Amniotic epithelial cell (primary cell): Measurements from ENCODE around the gene SLC39A8.
"Not testable (repeated sequence)": the region's sequence is repeated elsewhere in the genome, so short reads cannot be mapped to it uniquely, and the experiment has no call there.

Experiments used
- DNase-seq: peaks from one replicate; pipeline ENCODE4 v3.0.0-alpha.2; 2010; ENCODE audit warnings: low read depth

SLC39A8 gene

DNA sequence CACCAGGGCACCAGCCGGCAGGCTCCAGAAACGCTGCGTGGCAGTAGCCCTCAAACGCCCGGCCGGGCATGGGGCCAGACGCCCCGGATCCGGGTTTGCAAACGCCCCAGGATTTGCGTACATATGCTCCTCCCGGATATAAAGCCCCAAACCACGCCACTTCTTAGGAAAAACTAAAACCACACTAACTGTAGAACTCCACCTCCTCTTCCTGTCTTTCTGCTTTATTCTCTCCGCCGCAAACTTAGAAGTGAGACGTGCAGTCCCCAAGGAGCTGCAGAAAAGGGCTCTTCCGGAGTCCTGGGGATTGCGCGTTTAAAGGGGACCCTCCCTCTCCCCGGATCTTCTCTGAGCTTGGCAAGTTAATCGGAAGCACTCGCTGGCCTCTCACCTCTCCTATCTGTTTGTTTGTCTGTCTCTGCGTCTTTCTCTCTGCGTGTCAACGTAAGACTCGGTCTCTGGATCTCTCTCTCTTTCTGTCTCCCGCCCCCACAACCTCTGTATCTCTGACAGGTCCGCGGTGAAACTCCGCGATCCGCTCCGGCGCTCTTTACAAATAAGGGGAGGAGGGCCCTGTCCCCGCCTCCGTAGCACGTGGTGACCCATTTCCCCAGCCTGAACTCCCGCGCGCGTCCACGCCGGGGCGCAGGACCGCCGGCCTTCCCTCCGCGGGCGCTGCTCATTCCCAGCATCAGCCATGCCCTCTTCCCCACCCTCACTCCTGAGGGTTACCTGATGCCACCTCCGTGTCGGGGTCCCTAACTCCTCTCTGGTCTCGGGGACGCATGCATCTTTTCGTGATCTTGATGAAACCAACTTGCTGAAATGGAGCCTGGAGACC, at the start of gene SLC39A8:
Gene SLC39A8 (minus strand): TSS at position 529 of the 841 bp plus-strand sequence. CDS start 820 bp downstream, outside the sequence.
- peak; percentile 85 for DNase-seq

DNA sequence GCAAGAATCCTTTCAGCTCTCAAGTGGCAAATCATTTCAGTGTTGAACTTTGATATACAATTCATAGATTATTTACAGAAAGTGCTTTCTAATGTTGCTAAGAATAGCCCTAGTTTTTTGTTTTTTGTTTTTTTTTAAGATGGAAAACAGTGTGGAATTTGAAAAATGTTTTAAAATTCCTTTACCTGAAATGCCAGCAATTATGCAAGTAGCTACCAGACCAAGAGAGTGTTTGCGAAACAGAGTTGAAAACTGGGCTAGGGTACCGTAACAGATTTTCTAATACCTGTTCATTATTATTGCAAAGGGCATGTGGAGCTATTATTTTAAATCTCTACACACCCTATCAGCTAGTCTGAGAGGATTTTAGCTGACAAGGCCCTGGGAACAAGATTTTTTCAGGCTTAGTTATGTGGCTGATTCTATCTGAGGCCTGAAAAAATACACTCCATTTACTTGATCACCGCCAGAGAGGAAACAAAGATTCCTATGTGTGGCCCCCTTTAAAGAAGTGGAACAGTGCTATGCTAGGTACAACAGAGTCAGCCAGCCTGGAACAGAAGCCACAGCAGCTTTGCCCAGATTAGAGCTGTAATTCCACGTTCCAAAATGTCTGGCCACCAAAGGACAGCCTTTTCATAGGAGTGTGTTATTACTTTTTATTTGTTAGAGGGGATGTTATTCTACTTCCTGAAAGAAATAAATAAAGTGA, 46.9 kb upstream of the SLC39A8 start:
- DNase-seq, result no peak

DNA sequence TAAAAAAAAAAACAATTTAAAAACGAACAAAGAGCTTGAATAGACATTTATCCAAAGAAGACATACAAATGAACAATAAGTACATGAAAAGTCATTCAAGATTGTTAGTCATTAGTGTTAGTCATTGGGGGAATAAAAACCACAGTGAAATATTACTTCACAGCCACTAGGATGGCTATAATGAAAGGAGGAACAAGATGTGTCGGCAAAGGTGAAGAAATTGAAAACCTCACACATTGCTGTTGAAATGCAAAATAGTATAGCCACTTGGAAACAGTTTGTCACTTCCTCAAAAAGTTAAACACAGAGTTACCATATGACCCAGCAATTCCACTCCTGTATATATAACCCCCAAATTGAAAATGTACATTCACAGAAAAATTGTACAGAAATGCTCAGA, 45.2 kb upstream of the SLC39A8 start:
- peak; percentile 52 for DNase-seq

DNA sequence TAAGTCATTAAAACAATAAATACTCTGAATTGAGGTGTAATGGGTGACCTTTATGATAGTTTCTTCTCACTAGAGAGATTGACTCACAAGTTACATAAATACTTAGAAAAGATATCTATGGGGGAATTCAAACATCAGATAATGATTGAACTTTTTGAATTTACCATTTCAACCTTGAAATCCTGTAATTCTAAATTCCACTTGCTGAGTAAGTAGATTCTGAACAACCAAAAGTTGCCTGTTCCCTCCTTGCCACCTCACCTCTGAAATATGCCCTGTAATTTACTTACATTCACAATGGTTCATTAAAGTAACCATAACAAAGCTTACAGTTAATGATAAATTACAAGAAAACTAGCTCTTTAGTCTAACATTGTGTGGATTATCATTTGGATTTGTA, 43.3 kb upstream of the SLC39A8 start:
- no peak for DNase-seq

DNA sequence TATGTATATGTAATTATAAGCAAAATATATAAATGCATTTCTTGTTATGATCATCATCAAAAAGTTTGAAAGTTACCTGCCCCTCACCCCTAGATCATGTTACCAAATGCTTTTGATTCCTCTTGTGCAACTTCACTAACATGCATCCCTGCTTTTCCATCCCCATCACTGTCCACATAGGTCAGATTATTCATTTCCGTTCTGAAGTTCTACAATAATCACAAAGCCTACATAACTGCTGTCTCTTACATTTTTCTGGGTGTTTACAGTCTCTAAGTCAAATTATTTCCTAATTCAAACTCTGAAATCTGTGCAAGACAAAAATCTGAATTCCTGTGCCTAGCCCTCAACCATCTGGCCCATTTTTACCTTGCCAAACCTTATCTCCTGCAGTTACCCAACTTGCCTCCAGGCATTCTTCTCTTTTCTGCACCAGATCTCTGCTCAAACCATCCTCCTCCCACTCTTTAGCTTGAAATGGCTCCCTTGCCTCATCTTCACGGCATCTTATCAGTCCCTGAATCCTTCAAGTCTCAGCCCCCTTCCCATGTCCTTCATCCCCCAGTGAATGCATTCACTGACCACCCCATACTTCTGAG, 42.4 kb upstream of the SLC39A8 start:
- peak; percentile 29 for DNase-seq

DNA sequence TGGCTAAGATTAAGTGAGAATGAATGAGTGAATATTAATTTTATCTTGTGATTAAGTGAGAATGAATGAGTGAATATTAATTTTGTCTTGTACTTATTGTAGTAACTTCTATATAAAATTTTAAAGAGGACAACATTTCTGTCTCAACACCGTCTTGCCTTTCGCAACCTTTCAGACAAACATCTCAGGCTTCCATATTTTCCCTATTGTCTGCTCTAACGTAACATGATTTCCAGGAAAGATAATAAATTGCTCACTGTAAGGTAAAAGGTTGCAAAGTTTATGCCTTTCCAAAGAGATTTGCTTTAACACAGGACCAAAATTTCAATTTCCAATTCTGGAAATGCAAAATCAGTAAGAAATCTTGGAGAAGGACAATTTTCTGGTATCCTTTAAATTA, 41.7 kb upstream of the SLC39A8 start:
- no peak for DNase-seq

DNA sequence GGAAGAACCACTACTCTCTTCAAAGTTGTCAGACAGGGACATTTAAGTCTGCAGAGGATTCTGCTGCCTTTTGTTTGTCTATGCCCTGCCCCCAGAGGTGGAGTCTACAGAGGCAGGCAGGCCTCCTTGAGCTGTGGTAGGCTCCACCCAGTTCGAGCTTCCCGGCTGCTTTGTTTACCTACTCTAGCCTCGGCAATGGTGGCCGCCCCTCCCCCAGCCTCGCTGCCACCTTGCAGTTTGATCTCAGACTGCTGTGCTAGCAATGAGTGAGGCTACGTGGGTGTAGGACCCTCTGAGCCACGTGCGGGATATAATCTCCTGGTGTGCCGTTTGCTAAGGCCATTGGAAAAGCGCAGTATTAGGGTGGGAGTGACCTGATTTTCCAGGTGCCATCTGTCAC, 35.0 kb upstream of the SLC39A8 start:
- not testable (repeated sequence) for DNase-seq

DNA sequence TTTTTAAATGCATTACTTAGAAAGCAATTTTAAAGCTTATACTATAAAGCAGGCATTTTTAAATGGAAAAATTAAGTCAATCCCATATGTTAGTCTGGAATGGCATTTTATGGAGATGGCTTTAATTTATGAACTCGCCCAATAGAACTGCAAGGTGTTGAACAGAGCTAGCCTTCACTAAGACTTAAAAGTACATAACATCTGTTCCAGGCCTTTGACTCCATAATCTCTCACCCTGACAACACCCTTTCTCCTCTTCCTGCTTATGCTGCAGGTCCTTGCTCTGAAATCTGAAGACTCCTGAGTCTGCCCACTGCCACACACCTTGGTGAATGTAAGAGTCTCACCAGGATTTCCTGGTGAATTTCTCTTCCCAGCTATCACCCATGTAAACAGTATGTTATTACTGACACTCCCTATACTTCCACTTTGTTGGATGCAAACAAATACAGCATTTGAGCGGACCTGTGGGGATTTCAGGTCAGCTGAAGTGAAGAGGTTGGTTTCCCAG, 17.7 kb upstream of the SLC39A8 start:
- DNase-seq, result no peak

DNA sequence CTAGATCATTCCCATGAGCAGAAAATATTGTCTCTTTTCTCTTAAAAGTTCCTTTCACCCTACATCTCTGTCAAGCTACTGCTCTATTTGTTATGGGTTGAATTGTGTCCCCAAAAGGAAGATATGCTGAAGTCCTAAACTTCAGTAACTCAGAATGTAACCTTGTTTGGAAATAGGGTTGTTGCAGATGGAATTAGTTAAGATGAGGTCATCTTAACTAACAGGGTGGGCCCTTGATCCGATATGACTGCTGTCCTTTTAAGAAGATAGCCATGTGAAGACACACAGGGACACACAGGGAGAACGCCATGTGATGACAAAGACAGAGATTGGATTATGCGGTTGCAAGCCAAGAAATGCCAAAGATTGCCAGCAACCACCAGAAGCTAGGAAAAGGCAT, 12.8 kb upstream of the SLC39A8 start:
- DNase-seq, result no peak

DNA sequence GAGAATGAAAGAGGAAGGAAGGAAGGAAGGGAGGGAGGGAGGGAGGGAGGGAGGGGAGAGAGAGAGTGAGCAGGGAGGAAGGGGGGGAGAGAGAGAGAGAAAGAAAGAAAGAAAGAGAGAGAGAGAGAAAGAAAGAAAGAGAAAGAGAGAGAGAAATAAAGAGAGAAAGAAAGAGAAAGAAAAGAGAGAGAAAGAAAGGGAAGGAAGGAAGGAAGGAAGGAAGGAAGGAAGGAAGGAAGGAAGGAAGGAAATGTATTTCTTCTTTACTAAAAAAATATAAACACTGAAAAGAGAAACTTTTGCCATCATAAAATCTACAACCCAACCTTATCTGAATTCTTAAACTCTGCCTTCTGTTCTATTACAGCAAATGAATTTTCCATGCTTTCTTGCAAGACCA, 12.4 kb upstream of the SLC39A8 start:
- not testable (repeated sequence) for DNase-seq

DNA sequence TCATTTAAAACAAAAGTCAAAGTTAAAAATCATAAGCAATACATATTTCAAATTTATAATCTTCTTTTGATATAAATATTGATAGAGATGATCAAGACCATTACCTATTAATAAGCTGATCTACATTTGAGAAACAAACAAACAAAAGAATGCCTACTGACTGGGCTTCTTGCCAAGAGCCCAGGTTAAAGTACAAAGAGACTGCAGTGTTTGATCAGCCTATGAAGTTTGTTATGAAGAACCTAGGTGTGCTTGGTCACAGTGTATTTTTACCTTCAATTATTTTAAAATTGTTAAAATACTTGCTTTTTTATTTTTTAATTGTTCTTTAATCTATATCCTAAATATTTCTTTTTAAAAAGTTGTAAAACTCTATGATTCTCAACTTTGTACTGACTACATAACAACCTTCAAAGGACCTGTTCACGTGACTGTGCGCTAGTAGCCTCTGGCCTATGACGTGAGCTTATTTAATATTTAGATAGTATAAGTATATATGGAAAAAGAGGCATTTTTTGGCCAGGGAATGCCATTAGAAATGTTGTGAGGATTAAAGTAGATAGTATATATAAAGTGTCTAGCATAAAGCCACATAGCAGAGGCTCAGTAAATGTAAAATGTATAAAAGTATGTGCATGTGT, 11.4 kb upstream of the SLC39A8 start:
- DNase-seq, result no peak

DNA sequence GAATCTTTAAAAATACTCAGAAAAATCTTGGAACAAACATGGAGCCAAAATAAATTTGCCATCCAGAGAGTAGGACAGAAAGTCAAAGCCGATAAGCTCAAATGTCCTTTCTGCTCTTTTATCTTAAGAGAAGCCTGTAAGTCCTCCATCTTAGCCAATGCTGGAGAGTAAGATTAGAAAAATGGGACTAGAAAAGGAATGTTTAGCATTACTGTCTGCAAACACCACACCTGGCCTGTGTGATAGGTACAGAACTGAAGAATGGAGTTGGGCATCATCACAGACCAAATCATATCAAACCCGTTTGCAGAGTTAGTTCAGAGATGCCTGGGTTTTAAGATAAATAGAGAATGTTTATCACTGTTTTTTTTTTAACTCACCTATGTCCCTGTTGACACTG, 10.5 kb upstream of the SLC39A8 start:
- no peak for DNase-seq

DNA sequence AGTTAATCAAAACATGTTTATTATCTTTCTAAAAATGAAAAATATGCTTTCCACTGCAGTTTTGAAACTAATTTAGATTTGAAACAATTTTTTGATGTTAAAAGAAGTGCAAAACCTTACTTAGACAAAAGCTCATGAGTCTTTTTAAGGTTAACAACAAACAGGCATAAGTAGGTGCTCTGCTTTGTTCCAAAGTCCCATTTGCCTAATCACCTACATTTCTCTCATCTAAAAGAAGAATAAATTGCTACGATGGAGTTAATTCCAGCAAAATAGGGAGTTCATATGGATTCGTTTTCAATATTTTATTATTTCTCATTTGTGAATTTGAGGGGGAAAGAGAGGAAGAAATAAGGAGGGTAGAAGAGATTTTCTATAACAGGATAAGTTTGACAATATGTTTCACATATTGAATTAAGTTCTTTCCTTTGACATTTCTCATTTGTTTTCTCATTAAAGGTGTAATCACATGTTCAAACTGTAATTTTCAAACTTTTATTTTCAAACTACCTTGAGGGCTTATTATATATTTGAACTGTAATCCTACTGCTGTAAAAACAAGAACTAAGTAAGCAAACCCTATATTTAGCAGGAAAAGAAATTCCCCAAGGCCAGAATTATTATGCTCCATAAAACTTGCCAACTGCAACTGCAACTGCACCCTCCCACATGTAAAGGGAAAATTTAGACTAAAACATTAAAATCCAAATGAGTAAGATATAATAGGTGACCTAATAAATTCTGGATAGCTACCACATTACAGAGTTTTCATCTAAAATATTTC, 9.6 kb upstream of the SLC39A8 start:
- DNase-seq, result no peak

DNA sequence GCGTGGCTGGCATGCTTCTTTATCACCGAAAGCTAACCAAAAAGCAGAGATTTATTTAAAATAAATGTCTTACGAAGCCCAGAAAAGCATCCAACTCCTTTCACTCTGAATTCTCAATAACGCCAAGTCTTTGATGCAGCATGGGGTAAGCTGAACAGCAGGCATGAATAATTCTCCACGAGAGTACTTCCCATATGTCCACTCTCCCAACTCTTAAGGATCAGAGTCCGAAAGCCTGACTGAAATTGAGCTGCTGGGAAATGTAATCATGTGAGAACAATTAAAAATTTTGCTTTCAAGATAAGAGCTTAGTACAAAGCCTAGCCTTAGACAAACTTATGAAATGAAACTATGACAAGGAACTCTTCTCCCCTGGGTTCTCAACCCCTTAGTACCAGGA, 7.5 kb upstream of the SLC39A8 start:
- no peak for DNase-seq

DNA sequence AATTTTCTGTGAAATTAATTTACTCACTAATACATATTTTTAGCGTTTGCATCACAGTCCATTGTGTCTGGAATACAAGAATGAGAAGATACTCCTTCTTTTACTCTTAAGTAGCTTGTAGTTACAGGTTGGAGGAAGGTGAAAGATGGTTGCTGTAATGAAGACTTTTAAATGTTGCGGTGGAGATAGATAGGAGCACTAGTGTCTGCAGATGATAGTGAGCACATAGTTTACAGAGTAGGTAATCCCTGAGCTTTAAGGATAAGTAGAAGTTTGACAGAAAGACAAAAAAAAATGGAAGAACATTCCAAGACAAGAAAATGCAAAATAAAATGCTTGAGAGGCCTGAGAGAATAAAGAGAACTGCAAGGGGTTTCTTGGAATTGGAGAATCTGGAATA, 5.4 kb upstream of the SLC39A8 start:
- no peak for DNase-seq

DNA sequence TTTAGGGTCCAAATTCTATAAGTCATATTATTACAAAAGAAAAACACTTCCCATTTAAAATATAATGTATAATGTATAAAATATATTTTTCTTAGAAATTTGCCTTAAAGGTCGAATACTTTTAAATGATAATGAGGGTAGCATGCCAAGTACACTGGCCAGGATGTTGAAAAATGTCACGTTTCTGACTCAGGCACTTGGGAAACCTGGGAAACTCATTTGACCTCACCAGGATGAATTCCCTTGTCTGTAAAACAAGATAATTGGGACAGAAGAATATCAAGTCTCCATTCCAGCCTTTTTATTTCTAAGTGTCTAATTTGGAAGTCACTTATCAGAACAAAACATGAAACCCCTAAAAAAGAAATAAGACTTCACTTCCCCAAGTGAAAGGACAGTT, 3.4 kb upstream of the SLC39A8 start:
- DNase-seq, result no peak

DNA sequence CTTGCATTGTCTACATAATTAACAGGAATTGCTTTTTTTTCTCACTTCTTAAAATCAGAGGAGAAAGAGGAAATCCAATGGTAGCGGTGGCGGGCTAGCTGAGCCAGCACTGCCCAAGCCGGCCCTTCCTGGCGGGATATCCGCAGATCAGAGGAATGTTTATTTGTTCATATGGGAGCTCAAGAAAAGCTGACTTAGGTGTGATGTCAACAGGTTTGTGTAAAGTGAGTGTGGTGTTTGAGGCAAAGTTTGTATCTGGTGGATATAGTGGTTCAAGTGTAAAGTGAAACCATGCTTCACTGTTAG, 466 bp upstream of the SLC39A8 start:
- DNase-seq, result no peak

DNA sequence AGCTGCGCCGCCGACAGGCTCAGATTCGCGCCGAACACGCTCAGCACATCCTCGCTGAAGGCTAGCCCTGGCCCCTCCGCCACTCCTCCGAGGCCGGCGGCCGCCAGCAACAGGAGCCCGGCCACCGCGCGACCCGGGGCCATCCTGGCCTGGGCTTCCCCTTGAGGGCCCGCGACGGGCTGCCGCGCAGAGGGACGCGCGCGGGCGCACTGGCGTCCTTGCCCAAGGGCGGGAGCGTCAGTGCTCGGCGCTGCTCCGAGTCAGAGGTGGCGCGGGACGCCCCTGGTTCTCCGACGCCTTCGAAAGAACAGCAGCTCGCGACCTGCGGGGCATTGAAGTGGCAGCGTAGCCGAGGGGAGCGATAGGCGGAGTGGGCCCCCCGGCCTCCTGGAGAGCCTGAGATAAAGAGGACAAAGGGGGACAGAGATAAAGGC, 745 bp downstream of the SLC39A8 start:
- peak; percentile 38 for DNase-seq

DNA sequence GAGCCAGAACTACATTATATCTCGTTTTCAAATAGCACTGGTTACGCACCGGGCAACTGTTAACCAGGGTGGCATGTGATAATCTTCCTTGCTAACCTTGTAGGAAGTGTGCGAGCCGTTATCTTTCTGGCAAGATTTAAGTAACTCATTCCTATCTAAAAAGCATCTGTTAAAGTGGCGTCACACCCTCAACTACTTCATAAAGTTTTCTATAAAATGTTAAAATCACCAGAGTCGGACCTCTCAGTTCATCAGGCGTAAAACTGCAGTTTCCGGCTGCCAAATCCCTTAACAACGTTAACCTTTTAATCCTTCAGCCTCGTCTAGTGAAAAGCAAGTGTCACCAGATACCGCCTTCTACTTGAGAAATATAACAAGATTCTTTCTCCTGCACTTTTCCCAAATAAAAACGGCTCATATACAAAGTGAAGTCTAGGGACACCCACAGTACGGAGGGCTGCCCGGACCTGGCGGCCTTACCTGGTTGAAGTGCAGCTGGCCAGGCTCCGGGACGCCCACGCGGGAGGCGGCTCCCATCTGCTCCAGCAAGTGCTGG, 1.2 kb downstream of the SLC39A8 start:
- peak; percentile 21 for DNase-seq

DNA sequence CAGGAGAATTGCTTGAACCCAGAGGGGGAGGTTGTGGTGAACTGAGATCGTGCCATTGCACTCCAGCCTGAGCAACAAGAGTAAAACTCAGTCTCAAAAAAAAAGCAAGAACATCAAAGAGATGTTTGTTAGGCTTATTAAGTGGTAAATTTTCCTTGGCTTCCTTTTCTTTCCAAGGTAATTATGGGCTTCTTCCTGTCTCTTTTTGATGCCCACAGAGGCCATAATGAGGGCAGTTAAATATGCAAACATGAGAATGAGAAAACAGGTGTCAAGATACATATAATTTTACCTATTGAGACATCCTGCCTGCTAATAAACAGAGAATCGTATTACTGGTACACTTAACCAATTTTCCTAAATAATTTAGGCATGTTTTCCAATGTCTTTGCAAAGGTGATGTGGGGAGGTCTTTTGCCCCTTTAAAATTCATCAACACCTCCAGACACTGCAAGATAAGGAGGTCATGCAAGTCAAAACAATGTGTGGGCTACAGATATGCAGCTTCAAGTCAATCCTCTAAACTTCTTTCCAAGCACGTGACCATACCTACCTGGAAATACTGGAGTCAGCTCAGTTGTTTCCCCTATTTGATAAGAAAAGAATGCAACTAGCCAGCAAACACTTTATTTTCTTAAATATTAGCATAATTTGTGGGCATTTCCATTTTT, 2.7 kb downstream of the SLC39A8 start:
- no peak for DNase-seq

DNA sequence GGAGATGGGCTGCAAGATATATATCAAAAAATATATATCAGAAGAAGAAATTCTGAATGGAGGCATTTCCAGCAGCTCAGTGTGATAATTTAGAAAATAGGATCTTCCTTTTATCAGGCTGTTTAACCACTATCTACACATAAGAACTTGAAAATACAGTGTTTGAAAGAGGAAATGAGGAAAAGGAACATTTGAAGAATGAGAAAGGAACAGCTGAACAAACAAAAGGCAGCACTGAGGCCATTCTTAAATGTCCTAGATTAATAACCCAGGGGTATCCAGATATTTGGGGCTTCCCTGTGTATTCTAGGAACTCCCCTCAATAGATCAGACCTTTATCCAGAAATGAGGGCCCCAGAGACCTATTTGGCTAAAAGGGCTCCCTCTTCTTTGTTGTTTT, 4.1 kb downstream of the SLC39A8 start:
- no peak for DNase-seq
